NB4 (cell line): ENCODE results near the gene RPS6KA6.

Source experiments
- POLR2A ChIP-seq: IDR thresholded peaks from 2 replicates; pipeline ENCODE4 v1.6.1; 2011; ENCODE audit warnings: mild to moderate bottlenecking; ENCODE audit not compliant: insufficient read length; ENCODE audit errors: extremely low read depth
- TF ChIP-seq, protein P1 (sequence below): IDR thresholded peaks from one replicate; pipeline ENCODE4 v1.5.1; 2012; ENCODE audit warnings: low read depth, low read length
- TF ChIP-seq, protein P2 (sequence below): IDR thresholded peaks from 2 replicates; pipeline ENCODE4 v1.6.1; 2011; ENCODE audit warnings: low read depth, low read length

- TF ChIP-seq, protein P1, sequence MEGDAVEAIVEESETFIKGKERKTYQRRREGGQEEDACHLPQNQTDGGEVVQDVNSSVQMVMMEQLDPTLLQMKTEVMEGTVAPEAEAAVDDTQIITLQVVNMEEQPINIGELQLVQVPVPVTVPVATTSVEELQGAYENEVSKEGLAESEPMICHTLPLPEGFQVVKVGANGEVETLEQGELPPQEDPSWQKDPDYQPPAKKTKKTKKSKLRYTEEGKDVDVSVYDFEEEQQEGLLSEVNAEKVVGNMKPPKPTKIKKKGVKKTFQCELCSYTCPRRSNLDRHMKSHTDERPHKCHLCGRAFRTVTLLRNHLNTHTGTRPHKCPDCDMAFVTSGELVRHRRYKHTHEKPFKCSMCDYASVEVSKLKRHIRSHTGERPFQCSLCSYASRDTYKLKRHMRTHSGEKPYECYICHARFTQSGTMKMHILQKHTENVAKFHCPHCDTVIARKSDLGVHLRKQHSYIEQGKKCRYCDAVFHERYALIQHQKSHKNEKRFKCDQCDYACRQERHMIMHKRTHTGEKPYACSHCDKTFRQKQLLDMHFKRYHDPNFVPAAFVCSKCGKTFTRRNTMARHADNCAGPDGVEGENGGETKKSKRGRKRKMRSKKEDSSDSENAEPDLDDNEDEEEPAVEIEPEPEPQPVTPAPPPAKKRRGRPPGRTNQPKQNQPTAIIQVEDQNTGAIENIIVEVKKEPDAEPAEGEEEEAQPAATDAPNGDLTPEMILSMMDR, result no peak
- TF ChIP-seq POLR2A, result no peak
- TF ChIP-seq, protein P2, sequence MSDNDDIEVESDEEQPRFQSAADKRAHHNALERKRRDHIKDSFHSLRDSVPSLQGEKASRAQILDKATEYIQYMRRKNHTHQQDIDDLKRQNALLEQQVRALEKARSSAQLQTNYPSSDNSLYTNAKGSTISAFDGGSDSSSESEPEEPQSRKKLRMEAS, result no peak
Observed at GRCh38 chrX:84156821-84157220, 31.2 kb downstream of the RPS6KA6 start.
